H1 (cell line): Measurements from ENCODE around the gene PRKCA. TPM values are rescaled to one million over a fixed set of nuclear protein-coding genes. Genes with fewer than 3 reads are reported as not detected.

ENCODE experiments used
- CTCF ChIA-PET: fragments of 300-600 bp; sonication (Branson Sonifier 250); formaldehyde crosslinking; loops from one replicate; lab custom pipeline; 2021; ENCODE audit not compliant: partially characterized antibody; lab: Charles Lee
- POLR2A ChIA-PET: fragments of 300-600 bp; sonication (Branson Sonifier 250); formaldehyde crosslinking; loops from one replicate; lab custom pipeline; 2021; ENCODE audit warnings: inconsistent platforms; ENCODE audit not compliant: partially characterized antibody; lab: Charles Lee
- DNase-seq, 2 experiments: peaks; one replicate each; pipeline versions ENCODE4 v3.0.0 to v3.0.0-alpha.2; 2010 to 2022; ENCODE audit warnings: low spot score in 2 of 2, low read depth in 1 of 2, mixed read lengths in 1 of 2
- FAIRE-seq: peaks from 2 replicates; lab custom pipeline; 2011; peaks lifted over from hg19 to GRCh38; lab: Jason Lieb, UNC
- H2AFZ ChIP-seq: 2 replicates; pipeline ENCODE4 v1.8.1; 2012; ENCODE audit warnings: low read length, inconsistent platforms
- H2AK5ac ChIP-seq: 2 replicates; pipeline ENCODE4 v1.6.1; 2013; ENCODE audit warnings: low read depth, low read length
- H2BK120ac ChIP-seq: replicated peaks from 2 replicates; pipeline ENCODE3; 2013; ENCODE audit warnings: low read depth, low read length, inconsistent platforms
- H2BK12ac ChIP-seq: 2 replicates; pipeline ENCODE4 v1.6.1; 2013; ENCODE audit warnings: low read depth, low read length
- H2BK15ac ChIP-seq: 2 replicates; pipeline ENCODE4 v1.6.1; 2013; ENCODE audit warnings: low read length
- H2BK20ac ChIP-seq: 2 replicates; pipeline ENCODE4 v1.6.1; 2013; ENCODE audit warnings: low read length
- H2BK5ac ChIP-seq: 2 replicates; pipeline ENCODE4 v1.6.1; 2013; ENCODE audit warnings: low read depth, low read length
- H3K14ac ChIP-seq: 2 replicates; pipeline ENCODE4 v1.6.1; 2013; ENCODE audit warnings: inconsistent platforms; ENCODE audit not compliant: insufficient read length
- H3K18ac ChIP-seq: 2 replicates; pipeline ENCODE4 v1.6.1; 2013; ENCODE audit warnings: low read length; ENCODE audit errors: extremely low read depth
- H3K23ac ChIP-seq: 2 replicates; pipeline ENCODE4 v1.6.1; 2013; ENCODE audit warnings: inconsistent platforms; ENCODE audit not compliant: insufficient read length
- H3K23me2 ChIP-seq: 2 replicates; pipeline ENCODE4 v1.6.1; 2013; ENCODE audit warnings: low read depth, low read length
- H3K27ac ChIP-seq: 2 replicates; pipeline ENCODE4 v1.6.1; 2011; ENCODE audit warnings: low read depth, low read length, inconsistent platforms
- H3K27me3 ChIP-seq, 4 experiments: replicated peaks in 1 of 4; 1 replicate in 1 of 4; 2 replicates in 3 of 4; pipeline versions ENCODE4 v1.6.1 to v1.8.1; 2011 to 2013; ENCODE audit warnings: low read length in 3 of 4, mild to moderate bottlenecking in 3 of 4, inconsistent platforms in 2 of 4, mixed read lengths in 2 of 4, moderate library complexity in 1 of 4; ENCODE audit not compliant: control insufficient read depth in 3 of 4, insufficient read depth in 3 of 4; ENCODE audit errors: extremely low read depth in 1 of 4
- H3K36me3 ChIP-seq, 4 experiments: 2 replicates each; pipeline versions ENCODE4 v1.6.1 to v1.8.1; 2011 to 2013; ENCODE audit warnings: mild to moderate bottlenecking in 4 of 4, low read length in 3 of 4, moderate library complexity in 2 of 4, control low read depth in 1 of 4, inconsistent platforms in 1 of 4; ENCODE audit not compliant: insufficient read depth in 4 of 4, control insufficient read depth in 2 of 4
- H3K4ac ChIP-seq: replicated peaks from 2 replicates; pipeline ENCODE3; 2013; ENCODE audit warnings: low read length, low read depth, mixed read lengths, inconsistent platforms; ENCODE audit not compliant: insufficient read length
- H3K4me1 ChIP-seq, 4 experiments: replicated peaks in 1 of 4; 1 replicate in 1 of 4; 2 replicates in 3 of 4; pipeline versions ENCODE4 v1.6.1 to v1.8.1; 2011 to 2013; ENCODE audit warnings: low read length in 3 of 4, inconsistent platforms in 2 of 4, mixed read lengths in 1 of 4; ENCODE audit not compliant: insufficient read depth in 4 of 4, control insufficient read depth in 3 of 4
- H3K4me2 ChIP-seq, 2 experiments: 2 replicates each; pipeline versions ENCODE4 v1.6.1 to v1.8.1; 2011 to 2013; ENCODE audit warnings: low read depth in 2 of 2, low read length in 2 of 2, control low read depth in 1 of 2, inconsistent platforms in 1 of 2, mild to moderate bottlenecking in 1 of 2; ENCODE audit not compliant: insufficient read depth in 1 of 2
- H3K4me3 ChIP-seq, 4 experiments: fragments of 200-600, 300-600 bp in 1 of 4; sonication (generic), shearing (Covaris generic), sonication (Bioruptor Twin) in 1 of 4; 2 replicates each; pipeline versions ENCODE4 v1.5.1 to v1.8.1; 2011 to 2016; ENCODE audit warnings: low read length in 4 of 4, low read depth in 3 of 4, control low read depth in 2 of 4, inconsistent platforms in 2 of 4, mild to moderate bottlenecking in 2 of 4, mixed read lengths in 1 of 4, moderate library complexity in 1 of 4; ENCODE audit not compliant: insufficient read depth in 2 of 4; ENCODE audit errors: extremely low read depth in 1 of 4
- H3K56ac ChIP-seq: replicated peaks from 2 replicates; pipeline ENCODE3; 2013; ENCODE audit warnings: low read depth, mild to moderate bottlenecking, mixed read lengths, low read length, inconsistent platforms; ENCODE audit not compliant: insufficient read length
- H3K79me1 ChIP-seq: 2 replicates; pipeline ENCODE4 v1.6.1; 2013; ENCODE audit warnings: low read depth, low read length, control low read depth
- H3K79me2 ChIP-seq, 2 experiments: 2 replicates each; pipeline versions ENCODE4 v1.6.1 to v1.8.1; 2012 to 2013; ENCODE audit warnings: low read length in 2 of 2, mild to moderate bottlenecking in 2 of 2, inconsistent platforms in 1 of 2; ENCODE audit not compliant: insufficient read depth in 2 of 2, control insufficient read depth in 1 of 2
- H3K9ac ChIP-seq, 4 experiments: replicated peaks in 1 of 4; 1 replicate in 1 of 4; 2 replicates in 3 of 4; pipeline versions ENCODE4 v1.6.1 to v1.8.1; 2011 to 2013; ENCODE audit warnings: low read depth in 3 of 4, low read length in 3 of 4, control low read depth in 2 of 4, mild to moderate bottlenecking in 2 of 4, moderate library complexity in 2 of 4, inconsistent platforms in 1 of 4; ENCODE audit errors: extremely low read depth in 1 of 4
- H3K9me3 ChIP-seq, 2 experiments: 2 replicates each; pipeline versions ENCODE4 v1.6.1 to v1.8.1; 2012 to 2013; ENCODE audit warnings: mild to moderate bottlenecking in 2 of 2, moderate library complexity in 2 of 2, control low read depth in 1 of 2, inconsistent platforms in 1 of 2, low read depth in 1 of 2, low read length in 1 of 2, mixed read lengths in 1 of 2; ENCODE audit not compliant: insufficient read depth in 2 of 2
- H4K20me1 ChIP-seq, 2 experiments: replicated peaks in 1 of 2; 2 replicates each; pipeline versions ENCODE3 to v1.8.1; 2011 to 2013; ENCODE audit warnings: inconsistent platforms in 2 of 2, low read length in 2 of 2, mild to moderate bottlenecking in 1 of 2; ENCODE audit not compliant: insufficient read depth in 2 of 2, control insufficient read depth in 1 of 2
- H4K5ac ChIP-seq: 2 replicates; pipeline ENCODE4 v1.6.1; 2013; ENCODE audit warnings: low read length, low read depth, mixed read lengths, inconsistent platforms; ENCODE audit not compliant: insufficient read length
- H4K8ac ChIP-seq: 2 replicates; pipeline ENCODE4 v1.8.0; 2013; ENCODE audit warnings: mild to moderate bottlenecking, moderate library complexity, low read length, inconsistent platforms; ENCODE audit not compliant: insufficient read depth; ENCODE audit errors: extremely low read depth
- H4K91ac ChIP-seq: replicated peaks from 2 replicates; pipeline ENCODE3; 2013; ENCODE audit warnings: low read length, mixed read lengths, inconsistent platforms; ENCODE audit not compliant: insufficient read length
- ASH2L ChIP-seq: fragments of 200-600, 300-600 bp; sonication (generic); IDR thresholded peaks from one replicate; pipeline ENCODE4 v1.7.1; 2017; ENCODE audit warnings: low read length
- CBX5 ChIP-seq: fragments of 300-800, 300-1000 bp; sonication (generic); IDR thresholded peaks from 2 replicates; pipeline ENCODE4 v1.7.1; 2016; ENCODE audit warnings: antibody characterized with exemption, low read length, low read depth
- FOSL1 ChIP-seq: IDR thresholded peaks from 2 replicates; pipeline ENCODE4 v1.6.1; 2011; ENCODE audit warnings: mild to moderate bottlenecking, low read depth, low read length, moderate library complexity; ENCODE audit not compliant: insufficient read depth
- JUN ChIP-seq: IDR thresholded peaks from 2 replicates; pipeline ENCODE4 v1.6.1; 2011; ENCODE audit warnings: low read depth, mild to moderate bottlenecking, improper control_type of control experiment, low read length
- PHF8 ChIP-seq: fragments of 200-600 bp; sonication (generic); conservative IDR thresholded peaks from 2 replicates; pipeline ENCODE4 v1.7.1; 2012; ENCODE audit warnings: low read depth, mild to moderate bottlenecking, inconsistent platforms, low read length, moderate library complexity
- WGBS, 2 experiments: shearing (Covaris generic) in 1 of 2; methylation state at CpG; one replicate each; pipeline versions ENCODE4 v1.1.6 to v1.1.7; 2013 to 2015; ENCODE audit warnings: low lambda C conversion rate in 2 of 2, mixed read lengths in 2 of 2, inconsistent platforms in 1 of 2, low coverage in 1 of 2, missing lambda C conversion rate in 1 of 2; ENCODE audit not compliant: insufficient replicate concordance in 2 of 2, insufficient coverage in 1 of 2, insufficient read length in 1 of 2; ENCODE audit errors: extremely low coverage in 1 of 2, missing lambda C conversion rate in 1 of 2; 5-methylcytosine and 5-hydroxymethylcytosine counted together
- polyA plus RNA-seq, 7 experiments: library from polyadenylated mRNA; depleted of rRNA in 3 of 7; stranded (reverse) in 5 of 7; unstranded in 2 of 7; fragments of >200 nt in 5 of 7; fragments of 200-250 nt in 2 of 7; gene quantifications; 1 replicate in 5 of 7; 2 replicates in 1 of 7; 4 replicates in 1 of 7; pipeline versions ENCODE4 v1.2.1 to v1.2.3, GENCODE V29; 2011 to 2013; ENCODE audit warnings: missing spikeins in 2 of 7, mixed read lengths in 2 of 7
- total RNA-seq: library from RNA; stranded (reverse); fragmentation: NEBNext Ultra II Directional; extraction: Animal tissue kit (Norgen Biotek cat#: 25700); gene quantifications from 2 replicates; pipeline ENCODE4 v1.2.1, GENCODE V29; 2021
- TF ChIP-seq, protein P1 (sequence below): IDR thresholded peaks from 2 replicates; pipeline ENCODE4 v1.6.1; 2011; ENCODE audit warnings: low read depth, mild to moderate bottlenecking, low read length; ENCODE audit not compliant: insufficient read depth
- TF ChIP-seq, protein P2 (sequence below): IDR thresholded peaks from 2 replicates; pipeline ENCODE4 v1.6.1; 2012; ENCODE audit warnings: low read length, inconsistent platforms

The PRKCA gene
- total and polyA plus RNA-seq, 2 of the 8 experiments (the other 6 are each of a cell fraction or from before 2014, with no cell fraction given), result 5.8 to 17.8 TPM

DNA sequence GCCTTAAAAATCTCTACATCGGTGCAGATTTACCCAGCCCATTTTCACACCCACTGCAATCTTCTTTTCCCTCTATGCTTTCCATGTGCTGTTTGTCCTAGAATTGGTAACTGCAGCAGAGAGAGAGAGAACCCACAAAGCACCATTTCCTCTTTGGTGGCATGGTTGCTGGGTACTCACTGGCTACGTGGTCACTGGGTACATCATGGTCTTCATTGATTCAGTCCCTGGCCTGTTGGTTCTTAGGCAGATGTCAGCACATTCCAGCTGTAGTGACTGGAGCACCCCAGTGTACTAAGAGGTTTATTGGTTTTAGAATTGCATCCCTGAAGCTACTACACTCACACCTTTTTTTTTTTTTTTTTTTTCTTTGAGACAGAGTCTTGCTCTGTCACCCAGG lies 376.4 kb downstream of the PRKCA start:
- no peak overlapping the region for H2AFZ ChIP-seq
- H3K4me3 ChIP-seq, result no peak overlapping the region
- no peak overlapping the region for H4K91ac ChIP-seq
- no peaks in the 10 kb centered on the region for H4K20me1 ChIP-seq
- H2BK5ac ChIP-seq, result no peak overlapping the region
- H3K9ac ChIP-seq, result no peak overlapping the region
- no peak overlapping the region for H4K8ac ChIP-seq
- no peak overlapping the region for H3K23ac ChIP-seq
- no peak overlapping the region for H2BK20ac ChIP-seq
- H3K4me1 ChIP-seq, result peaks cover 0 to 3% (median 1%) of the 10 kb centered on the region in 4 experiments; a peak in 1 of 7 replicates
- no peak overlapping the region for H4K5ac ChIP-seq
- CTCF ChIA-PET, result interaction anchor here (0.8 to 1.2 kb wide), 2 partner anchors 9 to 49 kb away, joined by 3 read pairs; no protein-coding TSS in a partner anchor
- POLR2A ChIA-PET, result no interaction called here
- no peak overlapping the region for H3K4ac ChIP-seq
- no peak overlapping the region for H2BK15ac ChIP-seq
- no peak overlapping the region for H3K27ac ChIP-seq
- no peak overlapping the region for H3K4me2 ChIP-seq
- peaks cover 0 to 3% of the 10 kb centered on the region in 2 experiments; a peak in 2 of 4 replicates for H3K9me3 ChIP-seq
- no peaks in the 10 kb centered on the region for H3K79me1 ChIP-seq
- no peaks in the 10 kb centered on the region for H3K27me3 ChIP-seq
- no peak overlapping the region for H3K14ac ChIP-seq
- no peaks in the 10 kb centered on the region for H3K36me3 ChIP-seq
- H2AK5ac ChIP-seq, result no peak overlapping the region
- FAIRE-seq (no peak), DNase-seq (no peak)
- 87% methylated on average over 2 of the region's 2 CpGs; no CpG with 5 or more reads in 1 of the 2 experiments for WGBS, 2 experiments
- H3K23me2 ChIP-seq, result no peaks in the 10 kb centered on the region; the same call in 1 of the 2 replicates
- no peak overlapping the region for H2BK120ac ChIP-seq
- no peak overlapping the region for H2BK12ac ChIP-seq
- H3K79me2 ChIP-seq, result no peaks in the 10 kb centered on the region
- H3K56ac ChIP-seq, result no peak overlapping the region
- no peak overlapping the region for H3K18ac ChIP-seq
- TF ChIP-seq JUN (no peak), FOSL1 (no peak), CBX5 (no peak), PHF8 (no peak), ASH2L (no peak)
- TF ChIP-seq, protein P1, sequence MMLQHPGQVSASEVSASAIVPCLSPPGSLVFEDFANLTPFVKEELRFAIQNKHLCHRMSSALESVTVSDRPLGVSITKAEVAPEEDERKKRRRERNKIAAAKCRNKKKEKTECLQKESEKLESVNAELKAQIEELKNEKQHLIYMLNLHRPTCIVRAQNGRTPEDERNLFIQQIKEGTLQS, result no peak
- TF ChIP-seq, protein P2, sequence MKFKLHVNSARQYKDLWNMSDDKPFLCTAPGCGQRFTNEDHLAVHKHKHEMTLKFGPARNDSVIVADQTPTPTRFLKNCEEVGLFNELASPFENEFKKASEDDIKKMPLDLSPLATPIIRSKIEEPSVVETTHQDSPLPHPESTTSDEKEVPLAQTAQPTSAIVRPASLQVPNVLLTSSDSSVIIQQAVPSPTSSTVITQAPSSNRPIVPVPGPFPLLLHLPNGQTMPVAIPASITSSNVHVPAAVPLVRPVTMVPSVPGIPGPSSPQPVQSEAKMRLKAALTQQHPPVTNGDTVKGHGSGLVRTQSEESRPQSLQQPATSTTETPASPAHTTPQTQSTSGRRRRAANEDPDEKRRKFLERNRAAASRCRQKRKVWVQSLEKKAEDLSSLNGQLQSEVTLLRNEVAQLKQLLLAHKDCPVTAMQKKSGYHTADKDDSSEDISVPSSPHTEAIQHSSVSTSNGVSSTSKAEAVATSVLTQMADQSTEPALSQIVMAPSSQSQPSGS, result no peak
